ENCODE data around the gene NPHP1.
A peak's percentile ranks its signal among the peaks of the same experiment; 100 is the strongest.
"Not testable (repeated sequence)": the region's sequence is repeated elsewhere in the genome, so short reads cannot be mapped to it uniquely, and the experiment has no call there.

Gene NPHP1

DNA sequence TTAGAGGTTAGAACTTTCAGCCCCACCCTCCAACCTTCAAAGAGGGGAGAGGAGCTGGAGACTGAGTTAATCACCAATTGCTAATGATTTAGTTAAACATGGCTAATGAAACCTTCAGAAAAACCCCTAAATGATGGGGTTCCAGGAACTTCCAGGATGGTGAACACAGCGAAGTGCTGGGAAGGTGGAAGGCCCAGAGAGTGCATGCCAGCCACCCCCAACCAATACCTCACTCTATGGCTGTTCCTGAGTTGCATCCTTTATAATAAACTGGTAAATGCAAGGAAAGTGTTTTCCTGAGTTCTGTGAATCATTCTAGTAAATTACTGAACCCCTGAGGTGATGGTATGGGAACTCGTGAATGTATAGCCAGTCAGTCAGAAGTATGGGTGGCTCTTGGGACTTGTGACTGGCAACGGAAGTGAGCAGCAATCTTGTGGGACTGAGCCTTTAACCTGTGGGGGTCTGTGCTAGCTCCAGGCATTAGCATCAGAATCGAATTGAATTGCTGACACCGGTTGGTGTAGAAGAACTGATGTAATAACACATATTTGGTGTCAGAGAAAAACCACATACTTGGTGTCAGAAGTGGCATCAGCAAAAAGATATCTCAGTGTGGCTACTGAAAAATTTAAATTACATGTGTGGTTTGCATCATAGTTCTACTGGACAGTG is 37.4 kb downstream of the NPHP1 start:
- ATAC-seq = no peak
- no peak for TF ChIP-seq CSDC2 (CRISPR knock-in tag; IDR thresholded peaks at IDR 0.05)
- no peak for TF ChIP-seq TCF4 (CRISPR knock-in tag; IDR thresholded peaks at IDR 0.05; ENCODE audit: borderline replicate concordance)
- no peak for TF ChIP-seq OSR1 (CRISPR knock-in tag; IDR thresholded peaks at IDR 0.05)
- no peak for TF ChIP-seq PPARA (CRISPR knock-in tag; IDR thresholded peaks at IDR 0.05; ENCODE audit: borderline replicate concordance)
- TF ChIP-seq ZC3H10 (CRISPR knock-in tag; IDR thresholded peaks at IDR 0.05) = no peak
- TF ChIP-seq, protein P1, sequence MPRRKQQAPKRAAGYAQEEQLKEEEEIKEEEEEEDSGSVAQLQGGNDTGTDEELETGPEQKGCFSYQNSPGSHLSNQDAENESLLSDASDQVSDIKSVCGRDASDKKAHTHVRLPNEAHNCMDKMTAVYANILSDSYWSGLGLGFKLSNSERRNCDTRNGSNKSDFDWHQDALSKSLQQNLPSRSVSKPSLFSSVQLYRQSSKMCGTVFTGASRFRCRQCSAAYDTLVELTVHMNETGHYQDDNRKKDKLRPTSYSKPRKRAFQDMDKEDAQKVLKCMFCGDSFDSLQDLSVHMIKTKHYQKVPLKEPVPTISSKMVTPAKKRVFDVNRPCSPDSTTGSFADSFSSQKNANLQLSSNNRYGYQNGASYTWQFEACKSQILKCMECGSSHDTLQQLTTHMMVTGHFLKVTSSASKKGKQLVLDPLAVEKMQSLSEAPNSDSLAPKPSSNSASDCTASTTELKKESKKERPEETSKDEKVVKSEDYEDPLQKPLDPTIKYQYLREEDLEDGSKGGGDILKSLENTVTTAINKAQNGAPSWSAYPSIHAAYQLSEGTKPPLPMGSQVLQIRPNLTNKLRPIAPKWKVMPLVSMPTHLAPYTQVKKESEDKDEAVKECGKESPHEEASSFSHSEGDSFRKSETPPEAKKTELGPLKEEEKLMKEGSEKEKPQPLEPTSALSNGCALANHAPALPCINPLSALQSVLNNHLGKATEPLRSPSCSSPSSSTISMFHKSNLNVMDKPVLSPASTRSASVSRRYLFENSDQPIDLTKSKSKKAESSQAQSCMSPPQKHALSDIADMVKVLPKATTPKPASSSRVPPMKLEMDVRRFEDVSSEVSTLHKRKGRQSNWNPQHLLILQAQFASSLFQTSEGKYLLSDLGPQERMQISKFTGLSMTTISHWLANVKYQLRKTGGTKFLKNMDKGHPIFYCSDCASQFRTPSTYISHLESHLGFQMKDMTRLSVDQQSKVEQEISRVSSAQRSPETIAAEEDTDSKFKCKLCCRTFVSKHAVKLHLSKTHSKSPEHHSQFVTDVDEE (CRISPR knock-in tag; IDR thresholded peaks at IDR 0.05) = no peak
- TF ChIP-seq RARB (CRISPR knock-in tag; IDR thresholded peaks at IDR 0.05) = no peak
- TF ChIP-seq, protein P2, sequence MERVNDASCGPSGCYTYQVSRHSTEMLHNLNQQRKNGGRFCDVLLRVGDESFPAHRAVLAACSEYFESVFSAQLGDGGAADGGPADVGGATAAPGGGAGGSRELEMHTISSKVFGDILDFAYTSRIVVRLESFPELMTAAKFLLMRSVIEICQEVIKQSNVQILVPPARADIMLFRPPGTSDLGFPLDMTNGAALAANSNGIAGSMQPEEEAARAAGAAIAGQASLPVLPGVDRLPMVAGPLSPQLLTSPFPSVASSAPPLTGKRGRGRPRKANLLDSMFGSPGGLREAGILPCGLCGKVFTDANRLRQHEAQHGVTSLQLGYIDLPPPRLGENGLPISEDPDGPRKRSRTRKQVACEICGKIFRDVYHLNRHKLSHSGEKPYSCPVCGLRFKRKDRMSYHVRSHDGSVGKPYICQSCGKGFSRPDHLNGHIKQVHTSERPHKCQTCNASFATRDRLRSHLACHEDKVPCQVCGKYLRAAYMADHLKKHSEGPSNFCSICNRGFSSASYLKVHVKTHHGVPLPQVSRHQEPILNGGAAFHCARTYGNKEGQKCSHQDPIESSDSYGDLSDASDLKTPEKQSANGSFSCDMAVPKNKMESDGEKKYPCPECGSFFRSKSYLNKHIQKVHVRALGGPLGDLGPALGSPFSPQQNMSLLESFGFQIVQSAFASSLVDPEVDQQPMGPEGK (CRISPR knock-in tag; IDR thresholded peaks at IDR 0.05; ENCODE audit: borderline replicate concordance) = no peak
- TF ChIP-seq ZNF8 (CRISPR knock-in tag; IDR thresholded peaks at IDR 0.05) = no peak
- TF ChIP-seq, protein P3, sequence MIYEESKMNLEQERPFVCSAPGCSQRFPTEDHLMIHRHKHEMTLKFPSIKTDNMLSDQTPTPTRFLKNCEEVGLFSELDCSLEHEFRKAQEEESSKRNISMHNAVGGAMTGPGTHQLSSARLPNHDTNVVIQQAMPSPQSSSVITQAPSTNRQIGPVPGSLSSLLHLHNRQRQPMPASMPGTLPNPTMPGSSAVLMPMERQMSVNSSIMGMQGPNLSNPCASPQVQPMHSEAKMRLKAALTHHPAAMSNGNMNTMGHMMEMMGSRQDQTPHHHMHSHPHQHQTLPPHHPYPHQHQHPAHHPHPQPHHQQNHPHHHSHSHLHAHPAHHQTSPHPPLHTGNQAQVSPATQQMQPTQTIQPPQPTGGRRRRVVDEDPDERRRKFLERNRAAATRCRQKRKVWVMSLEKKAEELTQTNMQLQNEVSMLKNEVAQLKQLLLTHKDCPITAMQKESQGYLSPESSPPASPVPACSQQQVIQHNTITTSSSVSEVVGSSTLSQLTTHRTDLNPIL (CRISPR knock-in tag; IDR thresholded peaks at IDR 0.05; ENCODE audit: low read depth) = no peak
- no peak for TF ChIP-seq ISL1 (CRISPR knock-in tag; IDR thresholded peaks at IDR 0.05)
- TF ChIP-seq GLIS3 (CRISPR knock-in tag; IDR thresholded peaks at IDR 0.05) = no peak
- TF ChIP-seq ESRRG (CRISPR knock-in tag; IDR thresholded peaks at IDR 0.05) = no peak
- TF ChIP-seq BACH2 (CRISPR knock-in tag; IDR thresholded peaks at IDR 0.05; ENCODE audit: borderline replicate concordance) = no peak
- no peak for TF ChIP-seq ARNTL (CRISPR knock-in tag; IDR thresholded peaks at IDR 0.05; ENCODE audit: borderline replicate concordance, low read depth)
- TF ChIP-seq SNAI2 (CRISPR knock-in tag; IDR thresholded peaks at IDR 0.05) = no peak

DNA sequence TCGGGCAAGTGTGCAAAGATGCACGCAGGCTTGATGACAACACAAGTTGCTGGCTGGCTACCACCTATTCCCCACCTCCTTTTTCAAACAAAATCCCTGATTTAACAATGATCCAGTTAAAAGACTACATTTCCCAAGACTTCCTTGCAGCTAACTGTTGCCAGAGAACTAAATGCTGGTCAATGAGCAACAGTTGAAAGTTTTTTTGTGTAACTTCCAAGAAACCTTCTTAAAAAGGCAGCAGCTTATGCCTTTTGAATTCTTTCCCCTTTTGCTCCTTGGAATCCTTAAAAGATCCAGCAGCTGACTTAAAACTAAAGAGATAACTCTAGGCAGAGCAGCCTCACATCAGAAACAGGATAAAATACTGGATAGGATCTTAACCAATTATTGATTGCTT is 38.5 kb downstream of the NPHP1 start:
- TF ChIP-seq, protein P2 (CRISPR knock-in tag; IDR thresholded peaks at IDR 0.05; ENCODE audit: borderline replicate concordance) = no peak
- no peak for ATAC-seq

DNA sequence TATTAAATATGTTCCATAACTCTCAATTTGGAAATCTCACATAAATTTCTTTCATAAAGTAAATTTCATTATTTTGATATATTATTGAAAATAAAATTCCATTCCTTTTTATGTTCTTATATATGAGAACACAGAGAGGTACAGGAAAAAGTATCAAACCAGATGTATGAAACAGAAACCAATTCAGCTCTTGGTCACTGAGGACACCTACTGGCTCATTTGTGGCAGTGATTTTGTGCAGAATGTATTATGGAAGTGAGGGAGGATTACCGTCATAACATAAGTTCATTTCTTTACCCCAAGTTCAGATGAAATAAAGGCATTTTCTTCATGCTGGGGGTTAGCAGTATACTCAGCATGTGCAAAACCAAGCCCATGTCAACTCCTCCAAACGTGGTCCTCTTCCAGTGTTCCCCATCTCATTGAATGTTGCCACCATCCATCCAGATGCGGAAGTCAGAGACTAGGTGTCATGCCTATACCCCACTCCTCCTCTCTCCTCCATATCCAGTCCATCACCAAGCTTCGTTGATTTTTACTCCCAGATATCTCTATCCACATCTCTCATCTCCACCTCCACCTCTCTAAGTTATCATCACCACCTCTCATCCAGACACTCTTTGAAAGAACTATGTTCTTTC is 47.5 kb downstream of the NPHP1 start:
- peak; percentile 96 for ATAC-seq
- TF ChIP-seq, protein P4, sequence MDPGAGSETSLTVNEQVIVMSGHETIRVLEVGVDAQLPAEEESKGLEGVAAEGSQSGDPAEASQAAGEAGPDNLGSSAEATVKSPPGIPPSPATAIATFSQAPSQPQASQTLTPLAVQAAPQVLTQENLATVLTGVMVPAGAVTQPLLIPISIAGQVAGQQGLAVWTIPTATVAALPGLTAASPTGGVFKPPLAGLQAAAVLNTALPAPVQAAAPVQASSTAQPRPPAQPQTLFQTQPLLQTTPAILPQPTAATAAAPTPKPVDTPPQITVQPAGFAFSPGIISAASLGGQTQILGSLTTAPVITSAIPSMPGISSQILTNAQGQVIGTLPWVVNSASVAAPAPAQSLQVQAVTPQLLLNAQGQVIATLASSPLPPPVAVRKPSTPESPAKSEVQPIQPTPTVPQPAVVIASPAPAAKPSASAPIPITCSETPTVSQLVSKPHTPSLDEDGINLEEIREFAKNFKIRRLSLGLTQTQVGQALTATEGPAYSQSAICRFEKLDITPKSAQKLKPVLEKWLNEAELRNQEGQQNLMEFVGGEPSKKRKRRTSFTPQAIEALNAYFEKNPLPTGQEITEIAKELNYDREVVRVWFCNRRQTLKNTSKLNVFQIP (CRISPR knock-in tag; IDR thresholded peaks at IDR 0.05; ENCODE audit: borderline replicate concordance, low read depth) = no peak
- TF ChIP-seq CSDC2 (CRISPR knock-in tag; IDR thresholded peaks at IDR 0.05) (no peak), ISL1 (CRISPR knock-in tag; IDR thresholded peaks at IDR 0.05) (no peak), ZNF70 (CRISPR knock-in tag; IDR thresholded peaks at IDR 0.05) (no peak), TOX (CRISPR knock-in tag; IDR thresholded peaks at IDR 0.05; ENCODE audit: borderline replicate concordance) (no peak), TCF4 (CRISPR knock-in tag; IDR thresholded peaks at IDR 0.05; ENCODE audit: borderline replicate concordance) (no peak), GLIS3 (CRISPR knock-in tag; IDR thresholded peaks at IDR 0.05) (no peak), BACH2 (CRISPR knock-in tag; IDR thresholded peaks at IDR 0.05; ENCODE audit: borderline replicate concordance) (no peak), ZFP3 (CRISPR knock-in tag; IDR thresholded peaks at IDR 0.05) (no peak), ARNTL (CRISPR knock-in tag; IDR thresholded peaks at IDR 0.05; ENCODE audit: borderline replicate concordance, low read depth) (no peak)
- TF ChIP-seq, protein P2 (CRISPR knock-in tag; IDR thresholded peaks at IDR 0.05; ENCODE audit: borderline replicate concordance) = no peak
- TF ChIP-seq, protein P3 (CRISPR knock-in tag; IDR thresholded peaks at IDR 0.05; ENCODE audit: low read depth) = no peak

DNA sequence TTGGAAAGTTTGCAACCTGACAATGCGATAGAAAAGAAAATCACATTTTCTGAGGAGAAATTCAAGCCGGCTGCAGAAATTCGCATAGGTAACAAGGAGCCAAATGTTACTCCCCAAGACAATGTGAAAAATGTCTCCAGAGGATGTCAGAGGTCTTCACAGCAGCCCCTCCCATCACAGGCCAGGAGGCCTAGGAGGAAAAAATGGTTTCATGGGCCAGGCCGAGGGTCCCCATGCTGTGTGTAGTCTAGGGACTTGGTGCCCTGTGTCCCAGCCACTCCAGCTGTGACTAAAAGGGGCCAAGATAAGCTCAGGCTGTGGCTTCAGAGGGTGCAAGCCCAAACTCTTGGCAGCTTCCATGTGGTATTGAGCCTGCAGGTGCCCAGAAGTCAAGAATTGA is 50.0 kb downstream of the NPHP1 start:
- not testable (repeated sequence) for ATAC-seq

DNA sequence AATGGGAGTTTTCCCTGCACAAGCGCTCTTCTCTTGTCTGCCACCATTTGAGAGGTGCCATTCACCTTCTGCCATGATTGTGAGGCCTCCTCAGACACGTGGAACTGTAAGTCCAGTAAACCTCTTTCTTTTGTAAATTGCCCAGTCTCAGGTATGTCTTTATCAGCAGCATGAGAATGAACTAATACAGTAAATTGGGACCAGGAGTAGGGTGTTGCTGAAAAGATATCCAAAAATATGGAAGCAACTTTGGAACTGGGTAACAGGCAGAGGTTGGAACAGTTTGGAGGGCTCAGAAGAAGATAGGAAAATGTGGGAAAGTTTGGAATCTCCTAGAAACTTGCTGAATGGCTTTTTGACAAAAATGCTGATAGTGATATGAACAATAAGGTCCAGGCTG is 50.6 kb downstream of the NPHP1 start:
- not testable (repeated sequence) for ATAC-seq
